SK-N-SH treated with all-trans-retinoic acid at 6 μM for 48 hours (cell line): ENCODE measurements around the gene GREB1.

ENCODE experiments used
- ARNTL ChIP-seq: fragments of 450-650 bp; formaldehyde crosslinking; IDR thresholded peaks from 2 replicates; pipeline ENCODE4 v1.5.0; 2020; ENCODE audit warnings: low read depth, mild to moderate bottlenecking, moderate library complexity, borderline replicate concordance
- CREB5 ChIP-seq: fragments of 250-450 bp; sonication (Bioruptor Pico); IDR thresholded peaks from 2 replicates; pipeline ENCODE4 v1.5.1; 2020; ENCODE audit warnings: low read depth, mild to moderate bottlenecking, moderate library complexity
- CSRNP3 ChIP-seq: fragments of 250-450 bp; sonication (Bioruptor Pico); IDR thresholded peaks from 2 replicates; pipeline ENCODE4 v1.5.1; 2021; ENCODE audit warnings: mild to moderate bottlenecking, moderate library complexity
- ISL1 ChIP-seq: fragments of 250-450 bp; sonication (Bioruptor Pico); IDR thresholded peaks from 2 replicates; pipeline ENCODE4 v2.1.2; 2022; ENCODE audit warnings: mild to moderate bottlenecking, moderate library complexity
- OSR1 ChIP-seq: fragments of 250-450 bp; sonication (Bioruptor Pico); IDR thresholded peaks from 2 replicates; pipeline ENCODE4 v1.8.0; 2022; ENCODE audit warnings: moderate library complexity, mild to moderate bottlenecking, inconsistent platforms
- PATZ1 ChIP-seq: fragments of 250-450 bp; sonication (Bioruptor Pico); IDR thresholded peaks from 2 replicates; pipeline ENCODE4 v1.8.0; 2020; ENCODE audit warnings: mild to moderate bottlenecking, moderate library complexity, borderline replicate concordance
- RARB ChIP-seq: fragments of 250-450 bp; sonication (Bioruptor Pico); IDR thresholded peaks from 2 replicates; pipeline ENCODE4 v1.8.0; 2021; ENCODE audit warnings: mild to moderate bottlenecking, moderate library complexity
- SNAI2 ChIP-seq: fragments of 250-450 bp; sonication (Bioruptor Pico); IDR thresholded peaks from 2 replicates; pipeline ENCODE4 v1.5.0; 2020; ENCODE audit warnings: mild to moderate bottlenecking, moderate library complexity
- TSHZ2 ChIP-seq: fragments of 250-450 bp; sonication (Bioruptor Pico); IDR thresholded peaks from 2 replicates; pipeline ENCODE4 v1.5.0; 2020; ENCODE audit warnings: mild to moderate bottlenecking, moderate library complexity
- ZFP30 ChIP-seq: fragments of 450-650 bp; formaldehyde crosslinking; IDR thresholded peaks from 2 replicates; pipeline ENCODE4 v1.5.0; 2022; ENCODE audit warnings: mild to moderate bottlenecking, moderate library complexity
- ZNF70 ChIP-seq: fragments of 450-650 bp; formaldehyde crosslinking; IDR thresholded peaks from 2 replicates; pipeline ENCODE4 v1.5.0; 2020; ENCODE audit warnings: mild to moderate bottlenecking, moderate library complexity
- ZNF8 ChIP-seq: fragments of 450-650 bp; formaldehyde crosslinking; IDR thresholded peaks from 2 replicates; pipeline ENCODE4 v1.5.0; 2020; ENCODE audit warnings: mild to moderate bottlenecking, moderate library complexity

GRCh38 chr2:11543337-11544216 lies 9.7 kb downstream of the GREB1 start:
- TF ChIP-seq RARB (no peak), PATZ1 (CRISPR knock-in tag) (no peak), ZFP30 (no peak), CREB5 (CRISPR knock-in tag) (no peak), CSRNP3 (CRISPR knock-in tag) (no peak), ZNF70 (CRISPR knock-in tag) (no peak), ISL1 (no peak), SNAI2 (no peak), ARNTL (CRISPR knock-in tag) (no peak), ZNF8 (CRISPR knock-in tag) (no peak), TSHZ2 (CRISPR knock-in tag) (no peak), OSR1 (no peak)
